AML-193 (cell line): Measurements from ENCODE around the gene EIF3I.

Experiments used
- DNase-seq, 2 experiments: peaks; one replicate each; lab custom pipeline; 2025; lab: John Stamatoyannopoulos, UW

EIF3I gene

DNA sequence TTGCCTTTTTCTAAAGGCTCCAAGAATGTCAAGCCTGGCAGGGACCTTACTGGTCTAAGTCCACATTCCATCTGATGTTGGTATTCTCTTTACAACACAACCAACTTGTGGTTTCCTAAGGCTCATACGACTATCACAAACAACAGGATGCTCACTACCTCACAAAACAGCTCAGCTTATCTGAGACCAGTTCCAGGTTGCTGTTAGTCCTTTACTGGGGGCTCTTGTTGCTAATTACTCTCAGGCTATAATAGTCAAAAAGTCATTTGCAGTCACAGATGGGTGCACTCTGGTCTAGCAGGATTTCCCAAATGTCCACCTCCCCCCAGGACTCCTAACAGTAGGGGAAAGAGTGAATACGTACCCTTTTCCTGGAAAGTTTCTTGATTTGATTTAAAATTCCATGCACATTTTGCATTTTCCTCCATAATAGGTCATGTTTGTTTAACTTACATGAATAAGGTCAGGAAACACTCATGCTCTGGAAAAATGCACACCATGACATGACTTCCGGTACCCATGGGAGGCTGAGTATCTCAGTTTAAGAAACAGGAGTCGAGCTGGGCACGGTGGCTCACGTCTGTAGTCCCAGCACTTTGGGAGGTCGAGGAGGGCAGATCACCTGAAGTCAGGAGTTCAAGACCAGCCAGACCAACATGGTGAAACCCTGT, 44.8 kb downstream of the EIF3I start:
- no peak for DNase-seq

DNA sequence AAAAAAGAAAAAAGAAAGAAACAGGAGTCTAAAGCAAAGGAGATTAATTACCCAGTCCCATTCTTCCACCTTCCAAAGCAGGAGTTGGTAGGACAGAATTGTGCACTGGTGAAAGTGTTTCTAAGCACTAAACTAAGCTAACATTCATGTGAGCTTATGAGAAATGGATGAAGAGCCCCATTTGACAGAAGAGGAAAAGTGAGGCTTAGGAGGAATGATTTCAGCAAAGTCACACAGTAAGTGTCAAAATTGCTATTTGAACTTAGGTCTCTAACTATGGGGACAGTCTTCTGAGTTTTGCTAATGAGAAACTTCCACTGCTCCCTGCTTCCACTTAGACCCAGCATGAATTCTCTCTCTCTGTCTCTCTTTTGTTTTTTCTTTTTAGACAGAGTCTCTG, 47.5 kb downstream of the EIF3I start:
- no peak for DNase-seq

DNA sequence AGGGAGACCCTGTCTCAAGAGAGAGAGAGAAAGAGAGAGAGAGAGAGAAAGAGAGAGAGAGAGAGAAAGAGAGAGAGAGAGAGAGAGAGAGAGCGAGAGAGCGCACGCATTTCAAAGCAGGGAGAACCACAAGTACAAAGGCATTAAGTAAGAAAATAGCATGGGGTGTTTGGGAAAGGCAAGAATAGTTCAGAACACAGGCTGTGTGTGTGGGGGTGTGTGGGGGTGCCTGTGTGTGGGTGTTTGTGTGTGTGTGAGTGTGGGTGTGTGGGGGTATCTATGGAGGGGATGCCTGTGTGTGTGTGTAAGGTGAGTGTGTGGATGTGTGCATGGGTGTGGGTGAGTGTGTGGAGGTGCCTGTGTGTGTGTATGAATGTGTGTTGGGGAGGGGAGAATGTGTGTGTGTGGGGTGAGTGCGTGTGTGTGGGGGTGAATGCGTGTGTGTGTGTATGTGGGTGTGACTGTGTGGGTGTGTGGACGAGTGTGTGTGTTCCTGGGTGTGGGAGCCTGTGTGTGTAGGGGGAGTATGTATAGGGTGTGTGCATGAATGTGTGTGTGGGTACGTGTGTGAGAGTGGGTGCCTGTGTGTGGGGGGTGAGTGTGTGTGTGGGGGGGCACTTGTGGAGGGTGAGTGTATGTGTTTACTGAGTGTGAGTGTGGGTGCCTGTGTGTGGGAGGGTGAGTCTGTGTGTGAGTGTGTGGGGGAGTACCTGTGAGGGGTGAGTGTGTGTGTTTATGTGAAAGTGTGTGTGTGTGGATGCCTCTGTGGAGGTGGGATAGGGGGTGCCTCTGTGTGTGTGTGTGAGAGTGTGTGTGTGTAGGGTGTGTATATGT, 50.6 kb downstream of the EIF3I start:
- no peak for DNase-seq

DNA sequence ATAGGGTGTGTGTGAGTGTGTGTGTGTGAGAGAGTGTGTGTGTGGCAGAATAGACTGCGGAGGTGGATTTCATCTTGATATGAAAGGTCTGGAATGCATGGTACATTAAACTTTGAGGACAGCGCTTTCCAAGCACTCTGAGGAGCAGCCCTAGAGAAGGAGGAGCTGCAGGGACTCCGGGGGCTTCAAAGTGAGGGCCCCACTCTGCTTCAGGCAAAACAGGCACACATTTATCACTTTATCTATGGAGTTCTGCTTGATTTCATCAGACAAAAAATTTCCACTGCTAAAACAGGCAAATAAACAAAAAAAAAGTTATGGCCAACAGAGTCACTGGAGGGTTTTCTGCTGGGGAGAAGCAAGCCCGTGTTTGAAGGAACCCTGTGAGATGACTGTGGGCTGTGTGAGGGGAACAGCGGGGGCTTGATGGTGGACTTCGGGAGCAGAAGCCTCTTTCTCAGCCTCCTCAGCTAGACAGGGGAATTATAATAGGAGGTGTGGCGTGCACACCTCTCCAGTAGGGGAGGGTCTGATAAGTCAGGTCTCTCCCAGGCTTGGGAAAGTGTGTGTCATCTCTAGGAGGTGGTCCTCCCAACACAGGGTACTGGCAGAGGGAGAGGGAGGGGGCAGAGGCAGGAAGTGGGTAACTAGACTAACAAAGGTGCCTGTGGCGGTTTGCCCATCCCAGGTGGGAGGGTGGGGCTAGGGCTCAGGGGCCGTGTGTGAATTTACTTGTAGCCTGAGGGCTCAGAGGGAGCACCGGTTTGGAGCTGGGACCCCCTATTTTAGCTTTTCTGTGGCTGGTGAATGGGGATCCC, 51.4 kb downstream of the EIF3I start:
- no peak for DNase-seq

DNA sequence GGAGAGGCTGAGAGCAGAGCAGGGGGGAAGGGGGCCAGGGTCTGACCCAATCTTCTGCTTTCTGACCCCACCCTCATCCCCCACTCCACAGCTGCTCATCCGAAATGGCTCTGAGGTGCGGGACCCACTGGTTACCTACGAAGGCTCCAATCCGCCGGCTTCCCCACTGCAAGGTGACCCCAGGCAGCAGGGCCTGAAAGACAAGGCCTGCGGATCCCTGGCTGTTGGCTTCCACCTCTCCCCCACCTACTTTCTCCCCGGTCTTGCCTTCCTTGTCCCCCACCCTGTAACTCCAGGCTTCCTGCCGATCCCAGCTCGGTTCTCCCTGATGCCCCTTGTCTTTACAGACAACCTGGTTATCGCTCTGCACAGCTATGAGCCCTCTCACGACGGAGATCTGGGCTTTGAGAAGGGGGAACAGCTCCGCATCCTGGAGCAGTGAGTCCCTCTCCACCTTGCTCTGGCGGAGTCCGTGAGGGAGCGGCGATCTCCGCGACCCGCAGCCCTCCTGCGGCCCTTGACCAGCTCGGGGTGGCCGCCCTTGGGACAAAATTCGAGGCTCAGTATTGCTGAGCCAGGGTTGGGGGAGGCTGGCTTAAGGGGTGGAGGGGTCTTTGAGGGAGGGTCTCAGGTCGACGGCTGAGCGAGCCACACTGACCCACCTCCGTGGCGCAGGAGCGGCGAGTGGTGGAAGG, 52.6 kb downstream of the EIF3I start:
- no peak for DNase-seq

DNA sequence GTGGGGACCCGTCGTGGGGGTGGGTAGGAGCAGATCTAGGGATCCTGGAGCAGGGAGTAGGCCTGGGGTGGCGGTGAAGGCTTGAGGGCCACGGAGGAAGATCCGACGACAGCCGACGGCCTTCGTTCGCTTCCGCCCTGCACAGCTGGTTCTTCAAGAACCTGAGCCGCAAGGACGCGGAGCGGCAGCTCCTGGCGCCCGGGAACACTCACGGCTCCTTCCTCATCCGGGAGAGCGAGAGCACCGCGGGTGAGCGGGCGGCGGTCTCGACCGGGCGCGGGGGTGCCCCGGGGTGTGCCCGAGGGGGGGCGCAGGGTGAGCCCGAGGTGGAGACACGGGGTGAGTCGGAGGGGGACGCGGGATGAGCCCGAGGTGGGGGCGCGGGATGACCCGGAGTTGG, 53.2 kb downstream of the EIF3I start:
- no peak for DNase-seq

DNA sequence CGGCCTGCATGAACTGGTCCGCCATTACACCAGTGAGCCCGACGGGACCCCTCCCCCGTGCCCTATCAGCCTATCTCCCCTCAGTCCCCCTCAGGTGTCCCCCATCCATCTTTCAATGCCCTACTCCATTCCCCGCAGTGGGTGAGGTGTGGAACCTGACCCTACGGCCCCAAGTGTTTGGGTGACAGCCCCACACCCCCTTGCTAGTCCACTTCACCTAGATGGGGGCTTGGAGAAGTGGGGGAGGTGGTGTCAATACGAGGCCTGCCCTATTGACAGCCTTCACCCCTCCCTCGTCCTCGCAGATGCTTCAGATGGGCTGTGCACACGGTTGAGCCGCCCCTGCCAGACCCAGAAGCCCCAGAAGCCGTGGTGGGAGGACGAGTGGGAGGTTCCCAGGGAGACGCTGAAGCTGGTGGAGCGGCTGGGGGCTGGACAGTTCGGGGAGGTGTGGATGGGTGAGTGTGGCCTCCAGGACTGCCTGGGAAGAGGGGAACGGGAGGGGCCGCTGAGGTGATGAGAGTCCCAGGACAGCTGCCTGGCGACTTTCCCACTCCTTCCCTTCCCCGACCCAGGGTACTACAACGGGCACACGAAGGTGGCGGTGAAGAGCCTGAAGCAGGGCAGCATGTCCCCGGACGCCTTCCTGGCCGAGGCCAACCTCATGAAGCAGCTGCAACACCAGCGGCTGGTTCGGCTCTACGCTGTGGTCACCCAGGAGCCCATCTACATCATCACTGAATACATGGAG, 54.0 kb downstream of the EIF3I start:
- no peak for DNase-seq
